NB4 (cell line): ENCODE data around the gene MPPE1.
A peak's percentile ranks its signal among the peaks of the same experiment; 100 is the strongest.

ENCODE experiments used
- DNase-seq: peaks from one replicate; pipeline ENCODE4 v3.0.0; 2010; ENCODE audit warnings: low read depth
- H3K4me3 ChIP-seq: one replicate; pipeline ENCODE4 v1.5.1; 2011; ENCODE audit warnings: mild to moderate bottlenecking, low read depth, low read length, moderate library complexity
- MYC ChIP-seq: IDR thresholded peaks from 2 replicates; pipeline ENCODE4 v1.6.1; 2011; ENCODE audit warnings: low read depth, low read length
- POLR2A ChIP-seq: IDR thresholded peaks from 2 replicates; pipeline ENCODE4 v1.6.1; 2011; ENCODE audit warnings: mild to moderate bottlenecking; ENCODE audit not compliant: insufficient read length; ENCODE audit errors: extremely low read depth
- TF ChIP-seq, protein P1 (sequence below): IDR thresholded peaks from 2 replicates; pipeline ENCODE4 v1.6.1; 2011; ENCODE audit warnings: low read depth, low read length
- TF ChIP-seq, protein P2 (sequence below): IDR thresholded peaks from one replicate; pipeline ENCODE4 v1.5.1; 2012; ENCODE audit warnings: low read depth, low read length

Gene MPPE1, protein sequence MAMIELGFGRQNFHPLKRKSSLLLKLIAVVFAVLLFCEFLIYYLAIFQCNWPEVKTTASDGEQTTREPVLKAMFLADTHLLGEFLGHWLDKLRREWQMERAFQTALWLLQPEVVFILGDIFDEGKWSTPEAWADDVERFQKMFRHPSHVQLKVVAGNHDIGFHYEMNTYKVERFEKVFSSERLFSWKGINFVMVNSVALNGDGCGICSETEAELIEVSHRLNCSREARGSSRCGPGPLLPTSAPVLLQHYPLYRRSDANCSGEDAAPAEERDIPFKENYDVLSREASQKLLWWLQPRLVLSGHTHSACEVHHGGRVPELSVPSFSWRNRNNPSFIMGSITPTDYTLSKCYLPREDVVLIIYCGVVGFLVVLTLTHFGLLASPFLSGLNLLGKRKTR

DNA sequence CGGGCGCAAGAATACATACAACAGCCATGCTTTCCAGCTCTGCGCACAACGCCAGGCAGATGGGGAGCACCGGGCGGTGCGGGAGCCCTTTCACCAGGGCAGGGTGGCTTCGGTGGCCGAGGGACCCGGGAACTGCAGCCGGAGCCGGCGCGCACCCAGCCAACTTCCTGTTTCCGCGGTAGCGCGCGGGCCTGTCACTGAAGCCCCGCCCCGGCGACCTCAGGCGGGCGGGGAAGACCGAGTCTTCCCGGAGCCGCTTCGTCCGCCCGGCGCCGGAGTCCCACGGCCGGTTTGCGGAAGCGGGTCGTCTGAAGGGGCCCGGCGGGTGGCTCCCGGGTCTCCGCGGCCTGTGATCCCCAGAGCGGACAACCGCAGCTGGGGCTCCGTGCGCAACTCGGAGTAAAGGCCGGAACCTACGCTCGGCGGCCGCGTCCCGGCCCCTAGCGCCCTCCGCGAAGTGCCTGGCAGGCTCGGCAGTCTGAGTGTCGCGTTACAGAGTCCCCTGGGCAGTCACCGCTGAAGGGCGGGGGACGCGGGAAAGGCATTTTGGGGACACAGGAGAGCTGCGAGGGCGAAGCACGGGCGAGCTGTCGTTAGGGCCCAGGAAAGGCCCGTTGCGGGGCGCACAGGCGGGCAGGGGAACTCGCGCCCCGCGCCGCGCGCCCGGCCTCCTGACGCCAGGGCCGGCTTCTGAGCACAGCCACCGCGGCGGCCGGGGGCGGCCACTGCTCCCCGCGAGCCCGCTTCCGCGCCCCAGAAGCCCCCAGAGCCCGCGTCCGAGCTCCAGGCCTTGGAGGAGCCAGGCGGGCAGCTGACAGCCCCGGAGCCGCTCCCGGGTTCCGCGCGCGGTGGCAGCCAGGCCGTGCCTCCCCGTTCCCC, at the start of gene MPPE1:
TSS of gene MPPE1 (minus strand) at position 136 of the 879 bp plus-strand sequence. CDS start 11,053 bp downstream, outside the sequence.
- peak; percentile 96 for DNase-seq
- H3K4me3 ChIP-seq: peak within 1 kb of the TSS; percentile 95
- TF ChIP-seq, protein P1, sequence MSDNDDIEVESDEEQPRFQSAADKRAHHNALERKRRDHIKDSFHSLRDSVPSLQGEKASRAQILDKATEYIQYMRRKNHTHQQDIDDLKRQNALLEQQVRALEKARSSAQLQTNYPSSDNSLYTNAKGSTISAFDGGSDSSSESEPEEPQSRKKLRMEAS: no peak; the same call in 1 of the 2 replicates
- TF ChIP-seq, protein P2, sequence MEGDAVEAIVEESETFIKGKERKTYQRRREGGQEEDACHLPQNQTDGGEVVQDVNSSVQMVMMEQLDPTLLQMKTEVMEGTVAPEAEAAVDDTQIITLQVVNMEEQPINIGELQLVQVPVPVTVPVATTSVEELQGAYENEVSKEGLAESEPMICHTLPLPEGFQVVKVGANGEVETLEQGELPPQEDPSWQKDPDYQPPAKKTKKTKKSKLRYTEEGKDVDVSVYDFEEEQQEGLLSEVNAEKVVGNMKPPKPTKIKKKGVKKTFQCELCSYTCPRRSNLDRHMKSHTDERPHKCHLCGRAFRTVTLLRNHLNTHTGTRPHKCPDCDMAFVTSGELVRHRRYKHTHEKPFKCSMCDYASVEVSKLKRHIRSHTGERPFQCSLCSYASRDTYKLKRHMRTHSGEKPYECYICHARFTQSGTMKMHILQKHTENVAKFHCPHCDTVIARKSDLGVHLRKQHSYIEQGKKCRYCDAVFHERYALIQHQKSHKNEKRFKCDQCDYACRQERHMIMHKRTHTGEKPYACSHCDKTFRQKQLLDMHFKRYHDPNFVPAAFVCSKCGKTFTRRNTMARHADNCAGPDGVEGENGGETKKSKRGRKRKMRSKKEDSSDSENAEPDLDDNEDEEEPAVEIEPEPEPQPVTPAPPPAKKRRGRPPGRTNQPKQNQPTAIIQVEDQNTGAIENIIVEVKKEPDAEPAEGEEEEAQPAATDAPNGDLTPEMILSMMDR: no peak
- TF ChIP-seq MYC: peak; percentile 54
- TF ChIP-seq POLR2A: peak; percentile 70

DNA sequence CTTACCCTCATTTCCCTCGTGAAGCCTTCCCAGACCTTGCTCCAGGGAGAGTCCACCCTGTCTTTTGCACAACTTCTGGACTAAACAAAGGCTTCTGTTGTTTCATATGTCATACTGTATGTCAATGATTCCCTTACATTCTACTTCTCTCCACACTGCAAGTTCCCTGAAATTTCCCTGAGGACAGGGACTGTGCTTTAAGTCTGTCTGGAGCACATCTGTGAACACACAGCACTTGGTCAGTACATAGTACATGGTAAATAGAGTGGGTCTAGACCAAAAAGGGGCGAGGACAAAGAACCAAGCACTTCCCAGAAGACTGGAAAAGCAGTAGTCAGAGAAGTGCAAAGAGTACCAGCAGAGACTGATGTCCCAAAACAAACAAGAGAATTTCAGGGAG, 49.5 kb upstream of the MPPE1 start:
- no peak for DNase-seq
- no peak overlapping the region for H3K4me3 ChIP-seq
- TF ChIP-seq, protein P2: no peak
- TF ChIP-seq POLR2A (no peak), MYC (no peak)
- TF ChIP-seq, protein P1: no peak

DNA sequence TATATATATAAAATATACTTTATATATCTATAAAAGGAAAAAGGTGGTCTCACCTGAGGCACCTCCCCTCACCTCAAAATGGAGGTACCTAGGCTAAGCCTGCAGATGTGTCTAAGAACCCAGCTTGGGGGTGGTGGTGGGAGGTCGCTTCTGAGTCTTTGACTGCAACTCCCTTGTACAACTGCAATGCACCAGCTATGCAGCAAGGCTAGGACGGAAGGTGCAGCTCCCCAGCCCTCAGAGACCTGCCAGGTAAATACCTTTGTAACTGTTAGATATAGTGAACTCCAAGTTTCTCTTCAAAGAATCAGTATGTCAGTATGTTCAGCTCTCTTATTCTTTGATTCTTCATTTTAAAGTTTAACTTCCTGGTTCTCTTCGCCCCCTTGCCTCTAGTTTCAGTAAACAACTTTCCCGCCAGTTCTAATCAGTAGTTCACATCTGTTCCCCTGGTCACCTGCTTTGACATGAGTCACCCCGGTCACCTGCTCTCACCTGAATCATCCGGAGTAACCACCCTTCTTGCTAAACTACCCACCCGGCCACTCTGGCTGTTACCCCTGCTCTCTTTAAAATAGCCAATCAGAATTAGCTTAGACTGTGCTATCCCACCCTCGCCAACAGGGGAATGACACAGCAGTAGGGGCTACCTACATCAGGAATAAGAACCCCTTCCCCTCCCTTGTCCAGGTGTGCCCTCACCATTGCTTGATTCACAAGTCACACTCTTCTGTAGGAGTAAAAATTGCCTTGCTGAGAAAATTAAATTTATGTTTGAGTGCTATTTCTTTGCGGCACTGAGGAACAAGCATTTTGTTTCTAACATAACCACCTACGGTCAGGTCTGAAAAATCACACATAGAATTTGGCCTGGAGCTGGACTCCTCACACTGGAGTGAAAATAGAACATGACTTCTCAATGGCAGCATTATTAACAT, 48.5 kb upstream of the MPPE1 start:
- no peak for TF ChIP-seq POLR2A
- TF ChIP-seq, protein P1: no peak
- no peak overlapping the region for H3K4me3 ChIP-seq
- DNase-seq: no peak

DNA sequence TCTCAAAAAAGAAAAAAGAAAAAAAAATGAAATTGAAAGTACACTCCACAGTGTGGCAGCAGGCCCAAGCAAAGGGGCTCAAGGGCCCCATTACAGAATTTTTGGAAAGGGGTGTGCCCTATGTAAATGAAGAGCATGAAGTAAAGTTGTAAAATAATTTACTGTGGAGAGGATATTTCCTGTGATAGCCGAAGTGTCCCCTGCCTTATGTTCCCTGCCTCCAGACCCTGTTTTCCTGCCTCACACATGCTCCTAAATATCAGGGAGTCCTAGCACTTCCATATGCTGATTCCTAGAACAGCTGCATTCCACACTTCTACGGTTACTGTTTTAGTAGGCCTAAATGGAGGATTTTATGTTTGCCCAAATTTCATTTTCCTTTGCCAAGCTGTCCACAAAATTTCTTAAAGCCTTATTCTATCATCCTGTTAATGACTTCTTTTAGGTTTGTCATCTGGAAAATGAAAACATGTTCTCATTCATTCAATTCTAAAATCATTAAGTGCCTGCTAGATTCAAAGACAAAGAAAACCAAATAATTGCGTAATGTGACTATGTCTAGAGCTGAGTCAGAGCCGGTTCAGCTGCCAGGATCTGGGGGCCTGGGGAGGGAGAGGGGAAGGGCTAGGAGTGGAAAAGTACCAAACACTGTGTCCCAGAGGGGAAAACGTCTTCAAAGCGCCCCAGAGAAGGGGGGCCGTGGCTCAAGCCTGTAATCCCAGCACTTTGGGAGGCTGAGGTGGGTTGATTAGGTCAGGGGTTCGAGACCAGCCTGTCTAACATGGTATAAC, 47.3 kb upstream of the MPPE1 start:
- TF ChIP-seq, protein P1: no peak
- DNase-seq: peak; percentile 90
- no peak overlapping the region for H3K4me3 ChIP-seq

DNA sequence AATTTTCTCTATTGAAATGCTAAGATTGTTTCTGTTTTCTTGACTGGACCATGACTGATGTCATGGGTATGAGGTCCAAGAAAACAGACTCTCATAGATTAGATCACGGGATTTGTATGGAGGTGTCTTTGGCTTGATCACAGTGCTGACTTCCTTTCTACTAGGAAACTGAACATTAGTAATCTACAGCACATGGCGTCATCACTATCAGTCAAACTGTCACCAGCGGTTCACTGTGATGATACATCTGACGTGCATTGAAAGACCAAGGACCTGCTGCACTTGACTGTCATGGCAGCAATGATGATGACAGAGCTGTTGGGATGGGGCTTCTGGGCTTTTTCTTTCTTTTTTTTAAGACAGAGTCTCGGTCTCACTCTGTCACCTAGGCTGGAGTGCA, 45.0 kb upstream of the MPPE1 start:
- no peak for DNase-seq
- H3K4me3 ChIP-seq: no peak overlapping the region
- TF ChIP-seq, protein P2: no peak
- TF ChIP-seq, protein P1: no peak
- TF ChIP-seq POLR2A (no peak), MYC (no peak)
